Hematopoietic multipotent progenitor cell treated with erythropoietin and hydrocortisone succinate and interleukin-3 and kit ligand, for 15 days (in vitro differentiated cells): ENCODE data around the gene WDR37.

Experiments used
- DNase-seq: peaks from one replicate; pipeline ENCODE4 v3.0.0-alpha.2; 2015; ENCODE audit warnings: low spot score

The WDR37 gene

DNA sequence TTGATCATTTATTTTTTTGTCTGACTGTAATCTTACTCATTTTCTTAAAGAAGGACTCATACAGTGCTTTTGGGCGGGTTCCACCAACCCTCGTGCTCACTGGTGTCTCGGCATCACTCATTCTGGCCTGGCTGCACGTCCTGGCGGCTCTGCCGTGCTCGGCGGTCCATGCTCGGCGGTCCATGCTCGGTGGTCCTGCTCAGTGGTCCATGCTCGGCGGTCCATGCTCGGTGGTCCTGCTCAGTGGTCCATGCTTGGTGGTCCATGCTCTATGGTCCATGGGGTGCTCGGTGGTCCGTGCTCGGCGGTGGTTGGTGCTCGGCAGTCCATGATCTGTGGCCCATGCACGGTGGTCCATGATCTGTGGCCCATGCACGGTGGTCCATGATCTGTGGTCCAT is 72.5 kb downstream of the WDR37 start:
- DNase-seq: no peak

- no peak for DNase-seq
Measured at GRCh38 chr10:1130226-1130625, 74.0 kb downstream of the WDR37 start.

DNA sequence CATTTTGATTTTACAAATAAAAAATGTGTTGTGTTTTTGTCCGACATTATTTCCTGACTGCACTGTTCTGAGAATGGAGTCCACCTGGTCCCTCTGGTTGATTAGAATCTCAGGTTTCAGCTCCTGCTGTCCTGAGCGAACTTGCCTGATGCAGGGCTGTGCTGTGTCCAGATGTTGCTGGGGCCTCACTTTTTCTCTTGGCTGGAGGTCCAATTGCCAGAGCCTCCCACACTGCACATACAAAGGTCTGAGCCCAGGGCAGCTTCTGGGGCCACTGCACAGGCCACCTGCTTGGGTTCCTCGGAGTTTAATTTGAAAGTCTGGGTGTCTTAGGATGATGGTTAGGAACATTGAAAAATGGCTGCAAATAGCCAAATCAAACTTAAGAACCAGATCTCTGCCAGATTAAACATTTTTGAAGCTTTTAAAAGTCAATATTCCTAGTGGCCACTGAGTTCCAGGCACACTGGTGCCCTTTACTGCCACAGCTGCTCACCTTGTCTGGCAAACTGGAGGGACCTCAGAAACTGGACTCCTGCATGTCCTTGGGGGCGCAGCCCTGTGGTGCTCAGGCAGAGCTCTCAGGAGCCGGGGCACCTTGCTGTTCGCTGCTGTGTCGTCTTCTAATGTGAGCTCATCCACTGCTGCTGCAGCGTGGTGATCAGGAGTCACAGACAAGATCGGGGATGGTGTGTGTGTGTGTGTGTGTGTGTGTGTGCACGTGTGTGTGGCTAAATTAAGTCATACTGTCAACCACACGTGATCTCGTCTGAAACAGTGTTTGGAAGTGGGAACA is 75.0 kb downstream of the WDR37 start:
- no peak for DNase-seq

- no peak for DNase-seq
Measured at GRCh38 chr10:1132584-1132983, 76.4 kb downstream of the WDR37 start.

GRCh38 chr10:1133495-1134045 is 77.4 kb downstream of the WDR37 start:
- DNase-seq: no peak

DNA sequence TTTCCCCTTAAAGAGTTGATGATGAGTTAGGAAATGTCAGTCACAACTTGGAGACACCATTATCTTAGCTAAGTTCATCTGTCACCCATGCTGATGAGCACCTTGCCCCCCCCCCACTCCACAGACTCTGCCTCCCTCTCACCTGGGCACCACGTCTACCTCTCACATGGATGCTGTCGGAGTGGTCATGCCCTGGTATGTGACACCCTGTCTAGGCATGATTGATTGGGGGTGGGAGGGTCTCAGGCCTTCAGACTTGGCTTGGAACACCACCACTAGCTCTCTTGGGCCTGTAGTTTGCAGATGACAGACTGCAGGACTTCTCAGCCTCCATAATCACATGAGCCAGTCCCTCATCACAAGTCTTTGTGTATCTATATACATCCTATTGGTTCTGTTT is 78.0 kb downstream of the WDR37 start:
- DNase-seq: no peak

DNA sequence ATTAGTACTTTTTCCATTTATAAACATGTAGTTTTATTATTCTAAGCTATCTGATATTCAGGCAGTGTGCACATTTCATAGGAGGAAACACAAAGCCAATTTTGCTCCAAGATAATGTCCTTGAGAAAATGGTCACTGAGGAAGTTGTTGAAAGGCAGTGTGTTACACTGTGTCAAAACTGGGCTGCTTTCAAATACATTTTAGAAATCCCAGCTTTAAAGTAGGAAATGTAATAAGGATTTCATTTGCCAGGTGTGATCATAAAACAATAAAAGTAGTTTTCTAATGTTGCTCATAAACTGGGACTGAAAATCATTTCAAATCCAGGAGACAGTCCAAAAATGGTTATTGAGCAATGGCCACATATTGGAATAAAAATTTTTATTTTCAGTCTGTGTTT is 80.1 kb downstream of the WDR37 start:
- no peak for DNase-seq

GRCh38 chr10:1137499-1138163 is 81.4 kb downstream of the WDR37 start:
- no peak for DNase-seq

- no peak for DNase-seq
Measured at GRCh38 chr10:1138529-1138928, 82.3 kb downstream of the WDR37 start.

DNA sequence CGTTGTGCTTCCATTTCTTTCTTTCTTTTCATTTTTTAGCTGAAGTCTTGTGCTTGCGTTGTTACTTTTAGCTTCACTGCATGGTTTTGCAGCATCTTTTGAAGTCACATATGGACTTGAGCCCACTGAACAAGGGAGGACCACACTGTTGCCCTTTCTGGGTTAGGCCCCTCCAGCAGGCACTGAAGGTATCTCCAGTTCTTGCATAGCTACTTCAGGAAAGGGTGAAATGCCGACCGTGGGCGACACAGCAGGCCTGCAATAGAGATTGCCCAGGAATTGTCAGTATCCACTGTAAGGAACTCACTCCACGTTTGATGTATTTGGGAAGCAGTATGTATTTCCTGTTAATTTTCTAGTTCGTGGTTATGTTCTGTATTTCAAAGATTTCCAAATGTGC is 85.1 kb downstream of the WDR37 start:
- no peak for DNase-seq

DNA sequence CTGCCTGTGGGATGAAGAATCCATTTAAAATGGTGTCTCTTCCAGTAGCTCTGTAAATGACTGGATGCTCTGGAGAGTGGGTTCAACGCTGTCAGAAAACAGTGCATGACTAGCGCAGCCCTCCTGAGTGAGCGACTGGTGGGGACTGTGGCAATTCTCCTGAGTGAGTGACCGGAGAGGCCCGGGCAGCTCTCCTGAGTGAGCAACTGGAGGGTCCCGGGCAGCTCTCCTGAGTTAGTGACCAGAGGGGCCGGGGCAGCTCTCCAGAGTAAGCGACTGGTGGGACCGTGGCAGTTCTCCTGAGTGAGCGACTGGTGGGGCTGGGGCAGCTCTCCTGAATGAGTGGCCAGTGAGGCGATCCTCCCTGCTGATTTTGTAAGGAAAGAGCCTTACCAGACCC is 85.5 kb downstream of the WDR37 start:
- no peak for DNase-seq

- DNase-seq: no peak
Measured at GRCh38 chr10:1142596-1142995, 86.4 kb downstream of the WDR37 start.

DNA sequence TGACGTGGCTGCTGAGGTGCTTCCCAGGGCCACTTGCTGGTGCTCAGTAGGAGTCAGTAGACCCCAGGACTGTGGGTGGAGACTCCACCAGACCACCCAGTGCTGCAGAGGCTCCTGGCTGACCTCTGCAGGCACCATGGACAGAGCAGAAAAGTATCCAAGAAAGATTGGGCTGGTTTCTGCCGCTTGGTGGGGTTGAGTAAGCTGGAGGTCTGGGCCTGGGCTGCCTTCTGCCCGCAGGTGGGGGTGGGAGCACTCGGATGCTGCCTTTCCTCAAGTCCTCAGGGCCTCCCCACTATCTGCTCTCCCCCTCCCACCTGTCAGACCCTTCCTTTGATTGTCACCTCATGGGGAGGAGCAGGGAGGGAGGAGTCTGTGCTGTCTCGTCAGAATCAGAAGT is 91.6 kb downstream of the WDR37 start:
- no peak for DNase-seq

DNA sequence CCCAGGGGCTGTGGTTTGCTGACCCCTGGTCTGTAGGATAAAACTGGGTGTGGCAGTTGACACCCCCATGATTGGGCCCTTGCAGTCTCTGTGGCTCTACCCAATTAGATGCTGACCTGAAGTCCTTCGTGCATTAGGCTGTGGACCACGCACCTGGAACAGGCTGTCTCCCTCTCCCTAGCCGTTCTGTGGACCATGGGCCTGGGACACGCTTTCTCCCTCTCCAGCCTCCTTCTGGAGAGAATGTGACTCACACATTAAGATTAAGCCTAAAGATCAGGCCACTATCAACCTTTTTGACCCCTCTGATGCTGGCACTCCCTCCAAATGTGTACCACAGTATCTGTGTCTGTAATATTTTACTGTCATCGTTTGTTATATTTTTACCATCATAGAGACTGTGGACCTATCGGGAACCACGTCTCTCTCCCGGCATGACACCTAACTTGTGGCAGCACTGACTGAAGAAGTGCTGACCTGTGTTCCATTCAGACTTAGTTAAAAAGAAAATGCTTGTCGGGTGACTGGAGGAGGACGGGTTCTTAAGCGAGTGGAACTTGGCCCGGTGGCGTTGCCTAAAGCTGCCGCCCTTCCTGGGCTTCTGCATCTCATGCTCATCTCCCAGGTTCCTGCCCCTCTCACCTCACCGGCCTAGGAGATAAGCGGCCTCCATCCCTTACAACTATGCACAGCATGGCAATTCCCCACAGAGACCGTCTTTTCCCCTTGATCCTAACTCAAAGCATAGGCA is 92.8 kb downstream of the WDR37 start:
- DNase-seq: no peak

DNA sequence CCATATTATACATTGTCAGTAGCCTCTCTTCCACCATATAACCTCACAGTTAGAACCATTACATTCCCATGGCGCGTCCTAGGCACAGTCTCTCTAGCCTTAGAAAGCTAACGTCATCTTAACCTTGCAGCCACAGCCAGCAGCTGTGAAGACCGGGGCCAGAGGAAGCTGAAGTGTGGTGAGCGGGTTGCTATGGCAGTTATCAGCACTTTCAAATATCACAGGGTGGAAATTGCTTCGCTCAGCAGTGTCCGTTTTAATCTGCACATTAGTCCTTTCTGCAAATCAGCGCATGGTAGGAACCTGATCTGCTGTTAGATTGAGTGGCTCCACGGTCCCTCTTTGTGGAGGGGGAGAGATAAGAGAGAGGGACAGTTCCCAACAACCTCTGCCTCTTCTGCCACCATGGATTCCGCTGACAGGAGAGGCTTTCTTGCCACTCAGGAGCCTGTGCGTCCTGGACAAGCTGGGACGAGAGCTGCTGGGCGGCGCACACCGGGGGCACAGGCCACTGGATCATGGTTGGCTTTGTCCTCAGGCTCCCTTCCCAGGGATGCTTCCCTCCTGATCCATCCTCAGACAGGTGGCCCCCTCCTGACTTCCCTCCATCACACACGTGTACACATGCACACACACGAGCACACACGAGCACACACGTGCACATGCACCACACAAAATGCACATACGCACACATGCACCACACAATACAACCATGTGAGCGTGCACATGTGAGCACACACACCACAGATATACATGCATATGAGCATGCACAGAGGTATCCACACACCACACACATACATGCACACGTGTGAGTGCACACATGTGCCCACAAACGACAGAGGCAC is 93.8 kb downstream of the WDR37 start:
- no peak for DNase-seq

DNA sequence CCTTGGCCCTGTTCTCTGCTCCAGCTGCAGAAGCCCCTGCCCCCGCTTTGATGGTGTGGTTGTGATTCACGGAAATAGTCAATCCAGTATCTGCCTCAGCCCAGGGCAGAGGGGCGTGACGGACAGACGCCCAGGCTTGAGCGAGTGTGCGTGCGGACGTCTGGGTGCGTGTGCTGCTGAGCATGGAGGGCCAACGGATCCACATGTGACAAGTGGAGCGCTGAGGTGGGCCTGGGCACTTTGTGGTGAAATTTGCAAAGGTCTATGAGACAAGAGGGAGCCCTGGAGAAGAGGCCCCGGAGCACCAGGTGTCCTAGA is 94.4 kb downstream of the WDR37 start:
- DNase-seq: no peak

GRCh38 chr10:1151076-1152033 is 95.2 kb downstream of the WDR37 start:
- DNase-seq: no peak

- DNase-seq: no peak
Measured at GRCh38 chr10:1152386-1153250, 96.4 kb downstream of the WDR37 start.

GRCh38 chr10:1153251-1153763 is 97.1 kb downstream of the WDR37 start:
- DNase-seq: no peak
